ENCODE data around the gene OMA1. TPM values are rescaled to one million over a fixed set of nuclear protein-coding genes. Genes with fewer than 3 reads are reported as not detected.

Gene OMA1
- total RNA-seq, 1 experiment from 2014 or later, result 32.1 TPM

- DNase-seq (ENCODE audit: low read depth), result no peak
Observed at GRCh38 chr1:58459911-58460310, 86.6 kb downstream of the OMA1 start.

DNA sequence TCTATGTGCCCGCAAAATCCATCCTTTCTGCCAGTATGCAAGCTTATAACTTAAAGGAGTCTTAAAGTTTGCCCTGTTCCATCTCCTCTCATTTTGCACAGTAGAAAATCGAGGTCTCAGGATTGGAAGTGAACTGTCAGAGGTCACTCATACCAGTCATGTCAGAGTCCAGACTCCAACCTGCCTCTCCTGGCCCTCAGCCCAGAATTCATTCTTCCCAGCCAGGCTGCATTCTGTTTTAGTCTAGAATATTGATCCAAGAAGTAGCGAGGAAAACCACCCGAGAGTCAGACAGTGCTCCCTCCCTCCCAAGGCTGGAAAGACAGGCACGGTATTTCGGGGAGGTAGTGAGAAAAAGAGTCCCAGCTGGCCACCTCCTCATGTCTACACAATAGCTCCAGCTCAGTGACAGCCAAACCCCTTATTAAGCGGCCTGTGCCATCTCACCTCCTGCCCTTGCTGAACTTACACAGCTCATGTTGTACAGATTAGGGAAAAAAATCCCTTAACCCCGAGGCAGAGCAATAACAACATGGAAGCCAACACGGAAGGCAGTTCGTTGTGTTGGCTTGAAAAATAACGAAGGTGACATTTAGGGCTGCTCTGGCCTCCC is 89.4 kb downstream of the OMA1 start:
- no peak for DNase-seq (ENCODE audit: low read depth)

DNA sequence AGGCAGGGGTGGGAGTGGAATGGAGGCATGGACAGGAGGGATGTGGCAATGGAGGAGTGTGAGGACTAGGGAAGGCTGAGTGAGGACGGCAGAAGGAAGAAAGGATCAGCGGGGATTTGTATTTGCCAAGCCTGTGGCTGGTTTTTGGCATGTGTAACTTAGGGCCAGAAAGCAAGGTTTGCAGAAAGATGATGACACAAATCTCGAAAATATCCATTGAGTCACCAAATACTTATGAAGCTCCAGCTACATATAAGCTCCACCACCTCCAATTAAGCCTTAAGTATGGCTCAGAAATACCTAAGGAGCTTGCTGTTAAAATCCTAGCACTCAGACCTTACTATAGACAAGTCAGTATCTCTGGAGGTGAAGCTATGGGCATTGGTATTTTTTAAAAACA is 90.1 kb downstream of the OMA1 start:
- DNase-seq (ENCODE audit: low read depth), result no peak

GRCh38 chr1:58454807-58455206 is 91.7 kb downstream of the OMA1 start:
- DNase-seq (ENCODE audit: low read depth), result no peak

- DNase-seq (ENCODE audit: low read depth), result no peak
Observed at GRCh38 chr1:58454385-58454784, 92.1 kb downstream of the OMA1 start.

- no peak for DNase-seq (ENCODE audit: low read depth)
Observed at GRCh38 chr1:58451560-58452191, 94.8 kb downstream of the OMA1 start.

- peak; percentile 36 for DNase-seq (ENCODE audit: low read depth)
Observed at GRCh38 chr1:58447886-58448285, 98.6 kb downstream of the OMA1 start.

- DNase-seq (ENCODE audit: low read depth), result no peak
Observed at GRCh38 chr1:58447042-58447441, 99.5 kb downstream of the OMA1 start.

GRCh38 chr1:58446368-58446767 is 100.2 kb downstream of the OMA1 start:
- DNase-seq (ENCODE audit: low read depth), result no peak

DNA sequence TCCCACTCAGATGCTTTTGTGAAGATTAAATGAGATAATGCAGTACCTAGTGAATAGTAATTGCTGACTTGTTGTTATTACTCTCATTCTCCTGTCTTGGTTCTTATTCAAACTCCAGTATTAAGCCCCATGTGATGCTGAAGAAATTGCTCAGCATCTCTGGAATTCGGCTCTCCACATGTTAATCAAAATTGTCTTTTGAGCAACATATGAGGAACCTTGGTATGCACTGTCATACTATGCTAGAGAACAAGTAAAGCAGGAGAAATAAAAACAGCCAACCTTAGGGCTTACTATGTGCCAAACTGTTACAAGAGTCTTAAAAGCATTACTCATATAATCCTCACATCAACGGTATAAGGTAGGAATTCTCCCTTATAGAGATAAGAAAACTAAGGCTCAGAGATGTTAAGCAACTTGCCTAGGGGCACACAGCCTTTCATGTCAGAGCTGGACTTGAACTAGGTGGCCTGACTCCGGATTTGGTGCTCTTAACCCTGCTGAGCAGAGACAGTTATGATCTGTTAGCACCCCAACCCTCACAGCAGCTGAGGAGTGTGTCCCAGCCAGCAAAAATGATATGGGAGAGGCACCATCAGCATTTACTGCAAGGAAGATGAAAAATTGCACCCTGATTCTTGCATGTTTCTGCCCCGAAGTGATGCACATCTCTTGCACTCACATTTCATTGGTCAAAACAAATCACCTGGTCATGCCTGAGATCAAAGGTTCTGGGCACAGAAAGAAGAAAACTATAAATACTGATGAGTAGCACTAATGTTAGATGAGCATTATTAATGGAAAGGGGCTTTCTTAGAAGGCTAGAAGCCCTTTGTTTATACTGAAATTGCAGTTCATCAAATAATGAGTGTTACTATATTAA is 102.3 kb downstream of the OMA1 start:
- DNase-seq (ENCODE audit: low read depth), result no peak

GRCh38 chr1:58442114-58442513 is 104.4 kb downstream of the OMA1 start:
- DNase-seq (ENCODE audit: low read depth), result peak; percentile 51

GRCh38 chr1:58441699-58442098 is 104.8 kb downstream of the OMA1 start:
- DNase-seq (ENCODE audit: low read depth), result no peak

DNA sequence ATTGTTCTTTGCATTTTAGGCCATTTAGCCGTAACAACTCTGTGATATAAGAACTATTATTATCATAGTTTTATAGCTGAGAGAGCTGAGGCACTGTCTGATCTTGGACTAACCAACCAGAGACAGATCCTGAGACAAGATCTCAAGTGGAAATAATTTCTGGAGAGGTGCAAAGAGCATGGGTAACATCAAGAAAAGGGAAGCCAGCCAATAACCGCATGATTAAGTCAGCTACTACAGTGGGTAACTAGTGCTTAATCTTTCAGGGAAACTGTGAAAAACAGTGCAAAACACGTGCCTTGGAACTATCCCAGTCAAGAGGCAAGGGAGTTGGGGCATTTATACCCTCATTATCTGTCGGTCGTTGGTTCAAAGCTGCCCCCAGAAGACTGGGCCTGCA is 105.8 kb downstream of the OMA1 start:
- no peak for DNase-seq (ENCODE audit: low read depth)

DNA sequence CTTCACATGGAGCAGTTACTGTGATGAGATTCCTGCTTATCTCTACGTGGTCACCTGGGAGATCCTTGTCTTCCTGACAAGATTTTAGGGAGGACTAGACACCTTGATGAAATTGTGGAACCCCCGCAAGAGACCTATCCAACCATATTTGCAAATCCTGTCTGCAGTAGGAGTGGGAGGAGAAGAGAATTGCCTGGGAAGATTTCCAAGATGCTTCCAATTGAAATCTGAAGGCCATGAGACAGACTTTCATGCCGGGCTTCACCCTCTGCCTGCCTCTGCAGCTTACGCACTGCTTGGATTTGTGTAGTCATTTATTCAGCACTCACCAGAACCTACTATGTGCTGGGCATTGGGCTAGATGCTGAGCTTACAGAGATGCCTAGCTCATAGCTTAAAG is 106.6 kb downstream of the OMA1 start:
- no peak for DNase-seq (ENCODE audit: low read depth)

DNA sequence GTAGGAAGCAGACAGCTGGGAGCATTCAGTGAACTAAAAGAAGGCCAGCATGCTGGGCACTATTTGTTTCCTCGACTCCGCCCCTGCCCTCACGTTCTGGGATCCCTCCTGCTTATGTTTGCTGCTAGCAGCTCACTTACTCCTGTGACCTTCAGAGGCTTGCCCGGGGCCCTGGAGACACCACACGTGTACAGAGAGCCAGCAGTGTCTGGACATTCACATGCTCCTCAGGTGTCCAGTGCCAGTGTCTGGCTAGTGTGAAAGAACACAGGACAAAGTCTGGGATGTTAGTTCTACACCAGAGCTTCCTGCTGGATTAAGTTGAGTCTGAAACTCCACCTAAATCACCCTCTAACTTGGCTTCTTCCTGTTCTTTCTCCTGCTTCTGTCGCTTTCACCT is 108.1 kb downstream of the OMA1 start:
- DNase-seq (ENCODE audit: low read depth), result no peak

DNA sequence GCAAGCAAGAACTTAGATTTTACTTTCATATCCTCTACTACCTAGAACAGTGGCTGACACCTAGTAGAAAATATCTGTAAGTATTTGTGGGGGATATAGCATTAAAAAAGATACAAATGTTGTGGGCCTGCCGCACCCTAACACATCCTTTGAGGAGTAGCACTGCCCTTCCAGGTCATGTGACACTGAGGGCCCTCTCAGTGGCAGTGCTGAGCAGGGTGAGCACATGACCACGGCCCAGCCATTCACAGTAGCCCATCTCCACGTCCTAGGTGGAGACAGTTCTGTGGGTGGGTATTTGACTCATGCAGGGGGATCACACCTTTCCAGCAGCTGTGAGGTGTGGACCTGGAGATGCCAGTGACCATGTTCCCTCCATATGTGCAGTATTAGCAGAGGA is 108.9 kb downstream of the OMA1 start:
- no peak for DNase-seq (ENCODE audit: low read depth)

GRCh38 chr1:58436615-58437297 is 109.8 kb downstream of the OMA1 start:
- DNase-seq (ENCODE audit: low read depth), result no peak

DNA sequence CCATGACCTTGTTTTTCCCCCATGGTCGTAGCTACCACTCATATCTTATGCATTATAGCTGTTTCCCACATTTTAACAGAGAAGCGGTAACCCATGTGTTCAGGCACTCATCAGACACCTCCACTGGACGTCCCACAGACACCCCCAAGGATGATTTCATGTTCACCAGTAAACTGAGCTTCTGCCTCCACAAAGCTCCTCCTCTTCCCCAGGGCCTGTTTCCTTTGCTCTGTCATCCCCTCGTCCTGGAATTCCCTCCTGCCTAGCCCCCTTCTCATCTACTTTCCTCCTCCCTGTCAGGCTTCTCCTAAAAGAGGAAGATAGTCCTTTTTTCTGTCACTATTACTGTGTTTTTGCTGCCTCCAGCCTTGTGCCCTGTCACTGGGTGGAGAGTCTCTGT is 111.2 kb downstream of the OMA1 start:
- DNase-seq (ENCODE audit: low read depth), result no peak

DNA sequence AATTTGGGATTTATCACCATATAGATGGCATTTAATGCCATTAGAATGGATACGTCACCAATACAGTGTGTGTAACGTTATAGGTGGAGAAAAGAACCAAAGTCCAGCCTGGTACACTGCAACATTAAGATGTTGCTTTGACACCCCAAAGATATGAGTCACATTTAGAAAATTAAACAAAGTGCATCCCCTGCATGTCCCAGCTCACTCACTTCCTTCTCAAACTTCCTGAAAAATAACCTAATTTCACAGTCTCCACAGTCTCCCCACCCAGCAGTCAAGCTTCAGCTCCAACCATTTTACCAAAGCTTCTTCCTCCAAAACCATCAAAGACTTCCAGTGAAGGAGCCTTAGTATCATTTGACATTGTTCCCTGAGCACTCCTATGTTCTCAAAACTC is 111.9 kb downstream of the OMA1 start:
- DNase-seq (ENCODE audit: low read depth), result peak; percentile 35

- DNase-seq (ENCODE audit: low read depth), result peak; percentile 24
Observed at GRCh38 chr1:58434181-58434580, 112.3 kb downstream of the OMA1 start.

GRCh38 chr1:58432851-58433668 is 113.5 kb downstream of the OMA1 start:
- DNase-seq (ENCODE audit: low read depth), result peak; percentile 97

Measured in RPMI7951 (cell line).